OCI-LY7 (cell line): Measurements from ENCODE around the gene UROS. TPM values are rescaled to one million over a fixed set of nuclear protein-coding genes. Genes with fewer than 3 reads are reported as not detected.

ENCODE experiments used
- BruUV-seq: library from RNA; stranded (reverse); fragments of 400-500 nt; replicated peaks from 2 replicates; lab custom pipeline; 2021; lab: Mats Ljungman, UMichigan
- CTCF ChIA-PET: fragments of 300-600 bp; sonication (Branson Sonifier 250); formaldehyde crosslinking; loops from one replicate; lab custom pipeline; 2022; ENCODE audit warnings: antibody characterized with exemption; ENCODE audit not compliant: unreplicated experiment; lab: Charles Lee
- POLR2A ChIA-PET: fragments of 300-600 bp; sonication (Branson Sonifier 250); formaldehyde crosslinking; loops from one replicate; lab custom pipeline; 2022; ENCODE audit warnings: antibody characterized with exemption; lab: Charles Lee
- DNase-seq: peaks from one replicate; pipeline ENCODE4 v3.0.0-alpha.2; 2015; ENCODE audit warnings: low spot score
- H2AFZ ChIP-seq: fragments of 200-600 bp; sonication (generic), shearing (Covaris generic); 2 replicates; pipeline ENCODE4 v1.6.1; 2014; ENCODE audit warnings: mild to moderate bottlenecking, antibody characterized with exemption, low read length, moderate library complexity
- H3K27ac ChIP-seq: fragments of 200-600 bp; sonication (generic); 2 replicates; pipeline ENCODE4 v1.5.1; 2014; ENCODE audit warnings: mixed run types, low read depth, mild to moderate bottlenecking, moderate library complexity, low read length, inconsistent platforms; ENCODE audit not compliant: poor library complexity, severe bottlenecking
- H3K36me3 ChIP-seq: fragments of 200-600 bp; sonication (generic); 2 replicates; pipeline ENCODE4 v1.6.1; 2014; ENCODE audit warnings: mild to moderate bottlenecking, antibody characterized with exemption, low read length, moderate library complexity, mixed read lengths; ENCODE audit not compliant: insufficient read depth
- H3K4me1 ChIP-seq: fragments of 200-600 bp; sonication (generic); 2 replicates; pipeline ENCODE4 v1.5.1; 2014; ENCODE audit warnings: mild to moderate bottlenecking, low read length; ENCODE audit not compliant: insufficient read depth, poor library complexity, severe bottlenecking
- H3K4me2 ChIP-seq: fragments of 200-600 bp; sonication (generic); 2 replicates; pipeline ENCODE4 v1.6.1; 2014; ENCODE audit warnings: mild to moderate bottlenecking, low read length
- H3K4me3 ChIP-seq: fragments of 200-600 bp; sonication (generic); 2 replicates; pipeline ENCODE4 v1.5.1; 2014; ENCODE audit warnings: mild to moderate bottlenecking, low read depth, low read length; ENCODE audit not compliant: poor library complexity, severe bottlenecking
- H3K79me2 ChIP-seq: fragments of 200-600 bp; sonication (generic); 2 replicates; pipeline ENCODE4 v1.6.1; 2016; ENCODE audit warnings: low read depth, mild to moderate bottlenecking, low read length, moderate library complexity, mixed read lengths; ENCODE audit not compliant: insufficient read depth
- H3K9me2 ChIP-seq: fragments of 200-600 bp; sonication (generic); 2 replicates; pipeline ENCODE4 v1.6.1; 2016; ENCODE audit warnings: mild to moderate bottlenecking, low read length, mixed read lengths; ENCODE audit not compliant: insufficient read depth
- H3K9me3 ChIP-seq: fragments of 200-600 bp; sonication (generic); 2 replicates; pipeline ENCODE4 v1.6.1; 2014; ENCODE audit warnings: mild to moderate bottlenecking, mixed run types, low read length, mixed read lengths
- H4K20me1 ChIP-seq: fragments of 200-600 bp; sonication (generic); 2 replicates; pipeline ENCODE4 v1.6.1; 2014; ENCODE audit warnings: mild to moderate bottlenecking, antibody characterized with exemption, low read length, moderate library complexity, mixed read lengths; ENCODE audit not compliant: insufficient read depth
- EZH2phosphoT487 ChIP-seq: fragments of 200-600 bp; sonication (generic); IDR thresholded peaks from 2 replicates; pipeline ENCODE4 v1.6.1; 2018; ENCODE audit warnings: low read depth, borderline replicate concordance, mild to moderate bottlenecking, mixed run types, antibody characterized with exemption, low read length, moderate library complexity, mixed read lengths
- intact Hi-C: fragments of 100-400 bp; cut with micrococcal nuclease; formaldehyde crosslinking; loops from one replicate; pipeline ENCODE4 v1.10.0; 2022; ENCODE audit not compliant: unreplicated experiment
- total RNA-seq, 2 experiments: library from RNA; depleted of rRNA in 1 of 2; stranded (reverse); fragments of >200 nt in 1 of 2; shearing (Covaris generic) in 1 of 2; gene quantifications; 2 replicates each; pipeline ENCODE4 v1.2.3, GENCODE V29; 2014 to 2022
- TF ChIP-seq, protein P1 (sequence below): fragments of 200-600 bp; sonication (generic); conservative IDR thresholded peaks from 2 replicates; pipeline ENCODE4 v1.5.1; 2014; ENCODE audit warnings: mild to moderate bottlenecking, antibody characterized with exemption, low read length, moderate library complexity, mixed read lengths

The UROS gene
- total RNA-seq, 2 experiments from 2014 or later = 37.3 to 44.5 TPM

DNA sequence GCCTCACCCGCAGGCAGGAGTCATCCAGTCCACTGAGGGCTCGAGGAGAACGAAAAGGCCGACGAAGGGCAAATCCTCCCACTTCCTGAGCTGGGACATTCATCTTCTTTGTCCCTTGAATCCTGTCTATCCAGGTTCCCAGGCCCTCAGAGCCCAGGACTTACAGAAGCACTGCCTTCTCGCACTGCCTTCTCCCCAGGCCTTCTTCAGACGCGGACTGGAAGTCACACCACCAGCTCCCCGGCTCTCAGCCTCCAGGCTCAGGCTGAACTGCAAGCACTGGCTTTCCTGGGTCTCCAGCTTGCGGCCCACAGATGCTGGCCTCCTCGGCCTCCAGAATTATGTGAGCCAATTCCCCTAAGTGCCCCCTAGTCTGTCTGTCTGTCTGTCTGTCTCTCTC is 41.0 kb downstream of the UROS start:
- H3K9me2 ChIP-seq = no peaks in the 10 kb centered on the region
- H3K79me2 ChIP-seq = no peaks in the 10 kb centered on the region
- no peak overlapping the region for H3K27ac ChIP-seq
- DNase-seq = no peak
- TF ChIP-seq EZH2phosphoT487 = no peak
- TF ChIP-seq, protein P1, sequence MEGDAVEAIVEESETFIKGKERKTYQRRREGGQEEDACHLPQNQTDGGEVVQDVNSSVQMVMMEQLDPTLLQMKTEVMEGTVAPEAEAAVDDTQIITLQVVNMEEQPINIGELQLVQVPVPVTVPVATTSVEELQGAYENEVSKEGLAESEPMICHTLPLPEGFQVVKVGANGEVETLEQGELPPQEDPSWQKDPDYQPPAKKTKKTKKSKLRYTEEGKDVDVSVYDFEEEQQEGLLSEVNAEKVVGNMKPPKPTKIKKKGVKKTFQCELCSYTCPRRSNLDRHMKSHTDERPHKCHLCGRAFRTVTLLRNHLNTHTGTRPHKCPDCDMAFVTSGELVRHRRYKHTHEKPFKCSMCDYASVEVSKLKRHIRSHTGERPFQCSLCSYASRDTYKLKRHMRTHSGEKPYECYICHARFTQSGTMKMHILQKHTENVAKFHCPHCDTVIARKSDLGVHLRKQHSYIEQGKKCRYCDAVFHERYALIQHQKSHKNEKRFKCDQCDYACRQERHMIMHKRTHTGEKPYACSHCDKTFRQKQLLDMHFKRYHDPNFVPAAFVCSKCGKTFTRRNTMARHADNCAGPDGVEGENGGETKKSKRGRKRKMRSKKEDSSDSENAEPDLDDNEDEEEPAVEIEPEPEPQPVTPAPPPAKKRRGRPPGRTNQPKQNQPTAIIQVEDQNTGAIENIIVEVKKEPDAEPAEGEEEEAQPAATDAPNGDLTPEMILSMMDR = no peak
- no peak overlapping the region for H3K4me2 ChIP-seq
- H3K36me3 ChIP-seq = no peaks in the 10 kb centered on the region
- no peaks in the 10 kb centered on the region for H3K9me3 ChIP-seq
- no peaks in the 10 kb centered on the region for H4K20me1 ChIP-seq
- no peak overlapping the region for H3K4me3 ChIP-seq
- intact Hi-C loops = no loop called here
- ChIA-PET CTCF (no interaction called here), POLR2A (interaction anchor here (2.0 kb wide), 1 partner anchor 14 kb away, joined by 6 read pairs; no protein-coding TSS in a partner anchor)
- no peak overlapping the region for H2AFZ ChIP-seq
- peaks cover 6% of the 10 kb centered on the region for H3K4me1 ChIP-seq
- BruUV-seq = no TSS peak

DNA sequence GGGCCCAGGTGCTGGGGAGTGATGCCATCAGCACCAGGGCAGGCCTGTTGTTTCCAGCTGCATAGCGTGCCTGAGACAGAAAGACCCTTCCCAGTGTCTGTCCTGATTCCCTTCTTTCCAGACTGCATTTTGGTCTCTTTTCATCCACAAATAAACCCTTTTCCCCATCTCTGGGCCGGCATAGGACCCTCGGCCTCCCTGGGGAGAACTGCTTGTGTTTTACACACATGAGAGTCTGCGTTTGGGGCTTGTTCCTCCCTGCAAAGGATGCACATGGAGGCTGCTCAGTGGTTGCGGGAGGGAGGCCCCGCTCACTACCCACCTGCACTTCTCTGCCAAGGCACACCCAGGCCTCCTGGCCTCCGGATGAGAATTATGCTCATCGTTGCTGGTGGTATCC is 41.7 kb downstream of the UROS start:
- Histone ChIP-seq H3K9me2 (no peaks in the 10 kb centered on the region), H3K4me1 (peaks cover 6% of the 10 kb centered on the region), H3K79me2 (no peaks in the 10 kb centered on the region), H3K36me3 (no peaks in the 10 kb centered on the region), H3K4me2 (no peak overlapping the region), H4K20me1 (no peaks in the 10 kb centered on the region), H3K9me3 (no peaks in the 10 kb centered on the region), H2AFZ (no peak overlapping the region), H3K4me3 (no peak overlapping the region), H3K27ac (no peak overlapping the region)
- intact Hi-C loops = no loop called here
- ChIA-PET POLR2A (interaction anchor here (0.6 kb wide), 1 partner anchor 35 kb away, joined by 3 read pairs; no protein-coding TSS in a partner anchor), CTCF (no interaction called here)
- no TSS peak for BruUV-seq
- TF ChIP-seq, protein P1 = no peak
- no peak for TF ChIP-seq EZH2phosphoT487
- DNase-seq = no peak

DNA sequence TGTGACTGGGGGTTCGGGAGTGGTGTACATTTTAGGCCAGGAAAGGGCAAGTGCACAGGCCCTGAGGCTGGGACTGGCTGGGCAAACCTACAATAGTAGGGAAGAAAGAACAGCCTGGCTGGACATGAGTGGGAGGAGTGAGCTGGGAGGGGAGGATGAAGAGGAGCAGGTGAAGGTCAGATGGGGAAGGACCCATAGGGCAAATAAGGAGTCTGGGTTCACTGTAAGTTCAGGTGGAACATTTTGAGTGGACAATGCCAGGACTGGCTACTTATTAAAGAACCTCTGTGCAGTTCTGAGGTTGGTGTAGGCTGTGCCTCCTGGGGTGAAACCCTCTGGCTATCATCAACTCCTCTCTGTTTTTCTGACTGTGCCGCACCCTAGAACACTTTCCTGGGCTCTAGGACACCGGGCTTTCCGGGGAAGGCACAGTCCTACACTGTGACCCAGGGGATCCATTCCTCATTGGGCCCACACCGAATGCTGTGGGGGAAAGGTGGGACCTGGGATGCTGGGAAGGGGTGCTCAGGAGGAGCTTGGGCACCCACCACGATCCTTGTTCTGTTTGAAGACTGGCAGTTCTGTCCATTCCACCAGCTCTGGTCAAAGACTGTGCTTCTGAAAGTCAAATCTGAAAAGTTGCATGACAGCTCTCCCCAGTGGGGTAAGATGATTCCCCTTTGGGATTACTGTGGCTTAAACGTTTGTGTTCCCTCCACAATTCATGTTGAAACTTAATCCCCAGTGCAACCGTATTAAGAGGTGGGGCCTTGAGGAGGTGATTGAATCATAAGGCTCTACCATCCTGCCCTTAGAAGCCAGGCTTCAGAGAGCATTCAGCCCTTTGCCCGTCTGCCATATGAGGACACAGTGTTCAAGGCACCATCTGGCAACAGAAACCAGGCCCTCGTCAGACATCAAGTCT is 43.4 kb downstream of the UROS start:
- H4K20me1 ChIP-seq = no peaks in the 10 kb centered on the region
- H3K4me3 ChIP-seq = no peak overlapping the region

More for the DNA sequence above, 43.4 kb downstream of the UROS start:
- Histone ChIP-seq H3K9me3 (no peaks in the 10 kb centered on the region), H3K27ac (no peak overlapping the region), H2AFZ (no peak overlapping the region), H3K4me1 (peaks cover 6% of the 10 kb centered on the region), H3K4me2 (no peak overlapping the region), H3K36me3 (no peaks in the 10 kb centered on the region), H3K9me2 (no peaks in the 10 kb centered on the region), H3K79me2 (no peaks in the 10 kb centered on the region)
- no peak for DNase-seq
- CTCF ChIA-PET = no interaction called here
- intact Hi-C loops = no loop called here
- TF ChIP-seq, protein P1 = no peak
- no peak for TF ChIP-seq EZH2phosphoT487
- POLR2A ChIA-PET = no interaction called here
- BruUV-seq = no TSS peak
